ENCODE results near the gene RCSD1.

The RCSD1 gene

DNA sequence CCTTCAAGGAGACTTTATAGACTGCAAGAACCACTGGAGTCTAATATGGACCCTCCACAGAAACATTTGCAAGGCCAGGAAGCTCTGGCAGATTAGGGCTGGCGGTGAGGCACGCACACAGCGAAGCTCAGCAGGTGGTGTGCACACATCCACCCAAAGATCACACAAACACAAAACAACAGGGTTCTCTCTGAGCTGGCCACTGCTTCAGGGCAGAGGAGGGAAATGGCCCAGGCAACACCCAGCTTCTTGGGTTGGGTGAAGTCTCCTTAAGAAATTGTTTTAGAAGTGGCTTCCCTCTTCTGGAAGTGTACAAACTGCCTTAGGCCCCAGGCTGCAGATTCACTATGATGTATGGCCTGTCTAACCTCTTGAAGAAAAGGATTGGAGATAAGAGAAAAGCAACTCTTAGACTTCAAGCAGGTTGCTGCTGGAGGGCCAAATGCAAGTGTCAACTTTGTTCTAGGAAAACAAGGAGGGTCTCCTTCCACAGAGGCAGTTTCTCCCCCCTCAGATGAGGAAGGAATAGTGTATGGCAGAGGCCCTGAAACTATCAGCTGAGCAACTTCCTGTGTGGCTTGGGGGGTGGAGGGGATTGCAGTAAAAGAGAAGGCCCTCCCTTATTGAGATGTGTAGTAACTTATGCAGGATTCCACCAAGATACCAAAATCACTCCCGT lies 2.0 kb downstream of the RCSD1 start:
- TF ChIP-seq, protein P1, sequence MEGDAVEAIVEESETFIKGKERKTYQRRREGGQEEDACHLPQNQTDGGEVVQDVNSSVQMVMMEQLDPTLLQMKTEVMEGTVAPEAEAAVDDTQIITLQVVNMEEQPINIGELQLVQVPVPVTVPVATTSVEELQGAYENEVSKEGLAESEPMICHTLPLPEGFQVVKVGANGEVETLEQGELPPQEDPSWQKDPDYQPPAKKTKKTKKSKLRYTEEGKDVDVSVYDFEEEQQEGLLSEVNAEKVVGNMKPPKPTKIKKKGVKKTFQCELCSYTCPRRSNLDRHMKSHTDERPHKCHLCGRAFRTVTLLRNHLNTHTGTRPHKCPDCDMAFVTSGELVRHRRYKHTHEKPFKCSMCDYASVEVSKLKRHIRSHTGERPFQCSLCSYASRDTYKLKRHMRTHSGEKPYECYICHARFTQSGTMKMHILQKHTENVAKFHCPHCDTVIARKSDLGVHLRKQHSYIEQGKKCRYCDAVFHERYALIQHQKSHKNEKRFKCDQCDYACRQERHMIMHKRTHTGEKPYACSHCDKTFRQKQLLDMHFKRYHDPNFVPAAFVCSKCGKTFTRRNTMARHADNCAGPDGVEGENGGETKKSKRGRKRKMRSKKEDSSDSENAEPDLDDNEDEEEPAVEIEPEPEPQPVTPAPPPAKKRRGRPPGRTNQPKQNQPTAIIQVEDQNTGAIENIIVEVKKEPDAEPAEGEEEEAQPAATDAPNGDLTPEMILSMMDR (conservative IDR thresholded peaks at IDR 0.05; ENCODE audit: low read depth, low read length) = no peak
- no peak for DNase-seq (ENCODE audit: low read depth)
- no peak overlapping the region for H3K4me3 ChIP-seq (ENCODE audit: low read length)

DNA sequence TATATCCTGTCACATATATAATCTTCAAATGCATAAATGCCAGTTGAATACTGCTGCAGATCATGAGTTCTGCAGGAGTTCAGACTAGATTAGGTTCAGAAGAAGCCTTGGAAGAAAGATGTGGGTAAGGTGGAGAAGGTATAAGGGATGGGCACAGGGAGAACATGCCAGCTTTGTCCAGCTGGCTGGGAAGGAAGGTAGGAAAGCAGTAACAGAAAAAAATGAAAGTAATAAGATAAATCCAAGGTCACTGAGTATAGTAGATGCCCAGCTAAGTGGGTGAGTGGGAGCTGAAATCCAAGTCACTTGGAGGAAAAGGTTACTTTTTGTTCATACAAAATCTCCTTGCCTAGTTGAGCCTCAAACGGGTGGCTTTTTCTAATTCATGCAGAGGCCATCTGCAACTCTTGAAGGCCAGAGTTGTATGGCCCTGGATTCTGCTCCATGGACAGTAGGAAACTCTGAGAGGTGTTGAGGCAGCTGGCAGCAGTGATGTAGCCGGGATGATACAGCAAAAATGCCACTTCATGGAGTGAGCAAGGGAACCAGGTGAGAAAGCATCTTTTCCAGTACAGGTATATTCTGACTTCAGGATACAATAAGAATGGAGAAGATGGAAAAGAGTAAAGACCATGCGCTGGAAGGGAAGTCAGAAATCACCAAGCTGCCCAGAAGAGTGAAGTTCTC lies 3.4 kb downstream of the RCSD1 start:
- no peak for DNase-seq (ENCODE audit: low read depth)
- H3K4me3 ChIP-seq (ENCODE audit: low read length) = no peak overlapping the region
- TF ChIP-seq, protein P1 (conservative IDR thresholded peaks at IDR 0.05; ENCODE audit: low read depth, low read length) = no peak

DNA sequence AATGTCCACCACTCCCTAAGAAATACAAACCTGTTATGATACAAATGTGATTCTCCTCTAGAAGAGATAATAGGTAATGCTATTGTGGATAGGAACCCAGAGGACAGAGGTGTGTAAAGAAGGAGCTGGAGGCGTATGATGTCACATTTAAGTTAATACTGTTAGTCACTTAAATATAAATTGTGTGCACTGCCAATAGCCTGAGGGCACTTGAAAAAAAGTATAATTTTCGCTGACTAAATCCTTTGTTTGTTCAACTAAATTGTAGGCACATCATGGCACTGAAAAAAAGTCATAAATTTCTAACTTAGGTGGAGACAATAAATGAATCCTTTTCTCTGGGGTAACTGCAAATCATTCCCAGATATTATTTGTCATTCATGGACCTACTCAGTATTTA lies 4.4 kb downstream of the RCSD1 start:
- no peak overlapping the region for H3K4me3 ChIP-seq (ENCODE audit: low read length)
- no peak for DNase-seq (ENCODE audit: low read depth)
- TF ChIP-seq, protein P1 (conservative IDR thresholded peaks at IDR 0.05; ENCODE audit: low read depth, low read length) = no peak

DNA sequence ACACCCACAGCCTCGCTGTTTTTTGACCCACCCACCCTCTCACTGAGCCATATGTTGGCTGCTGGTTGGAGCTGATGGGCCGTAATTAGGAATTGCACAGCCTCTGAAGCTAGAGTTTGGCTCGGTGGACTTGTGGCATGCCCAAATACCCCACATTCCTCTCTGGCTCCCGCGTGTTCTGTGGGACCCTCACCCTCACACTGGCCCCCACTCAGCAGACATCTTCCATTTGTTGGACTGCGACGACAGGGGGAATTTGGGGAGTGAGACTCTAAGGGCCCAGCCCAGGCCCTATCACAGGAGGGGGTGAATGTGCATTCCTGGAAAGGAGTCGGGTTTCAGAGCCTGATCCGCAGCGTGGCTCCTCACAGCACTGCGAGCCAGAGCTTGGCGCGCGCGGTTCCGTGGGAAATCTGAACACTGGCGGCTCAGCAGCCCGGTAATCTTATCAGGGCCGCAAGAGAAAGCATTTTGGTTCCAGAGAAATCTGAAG lies 5.2 kb downstream of the RCSD1 start:
- H3K4me3 ChIP-seq (ENCODE audit: low read length) = no peak overlapping the region
- DNase-seq (ENCODE audit: low read depth) = peak; percentile 7
- TF ChIP-seq, protein P1 (conservative IDR thresholded peaks at IDR 0.05; ENCODE audit: low read depth, low read length) = no peak

DNA sequence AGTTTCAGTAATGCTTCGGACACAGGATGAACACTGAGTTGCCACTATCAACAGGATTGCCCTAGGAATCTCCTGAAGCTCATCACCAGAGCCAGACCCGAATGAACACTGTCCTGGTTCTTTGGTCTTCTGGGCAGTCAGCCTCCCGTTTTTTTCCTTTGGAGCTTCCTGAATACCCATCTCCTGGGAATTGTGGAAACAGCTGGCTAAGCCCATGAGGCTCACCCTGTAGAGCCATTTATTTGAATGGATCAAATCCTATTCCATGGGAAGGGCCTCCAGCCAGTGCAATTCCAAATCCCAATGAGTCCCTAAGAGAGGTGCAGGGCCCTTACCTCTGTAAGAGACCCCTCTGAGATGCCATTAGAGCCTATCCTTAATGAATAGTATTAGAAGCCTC lies 5.9 kb downstream of the RCSD1 start:
- TF ChIP-seq, protein P1 (conservative IDR thresholded peaks at IDR 0.05; ENCODE audit: low read depth, low read length) = no peak
- no peak for DNase-seq (ENCODE audit: low read depth)
- no peak overlapping the region for H3K4me3 ChIP-seq (ENCODE audit: low read length)

DNA sequence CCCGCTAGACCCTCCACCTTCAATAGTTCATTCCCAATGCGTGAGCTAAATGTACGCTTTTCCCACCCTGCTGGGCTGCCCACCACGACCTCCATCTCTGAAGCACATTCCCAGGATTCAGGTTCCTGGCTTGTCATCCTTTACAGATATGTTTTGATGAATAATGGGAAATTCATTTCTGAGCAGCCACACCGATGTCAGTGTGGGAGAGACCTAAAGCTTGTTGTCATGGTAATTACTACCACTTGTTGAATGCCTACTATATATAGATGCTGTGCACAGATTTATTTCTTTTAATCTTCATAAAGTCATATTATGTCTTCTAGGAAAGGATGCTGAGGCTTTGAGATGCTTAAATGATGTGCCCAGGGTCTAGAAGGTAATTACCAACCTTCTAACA lies 8.0 kb downstream of the RCSD1 start:
- DNase-seq (ENCODE audit: low read depth) = no peak
- no peak overlapping the region for H3K4me3 ChIP-seq (ENCODE audit: low read length)
- TF ChIP-seq, protein P1 (conservative IDR thresholded peaks at IDR 0.05; ENCODE audit: low read depth, low read length) = no peak

DNA sequence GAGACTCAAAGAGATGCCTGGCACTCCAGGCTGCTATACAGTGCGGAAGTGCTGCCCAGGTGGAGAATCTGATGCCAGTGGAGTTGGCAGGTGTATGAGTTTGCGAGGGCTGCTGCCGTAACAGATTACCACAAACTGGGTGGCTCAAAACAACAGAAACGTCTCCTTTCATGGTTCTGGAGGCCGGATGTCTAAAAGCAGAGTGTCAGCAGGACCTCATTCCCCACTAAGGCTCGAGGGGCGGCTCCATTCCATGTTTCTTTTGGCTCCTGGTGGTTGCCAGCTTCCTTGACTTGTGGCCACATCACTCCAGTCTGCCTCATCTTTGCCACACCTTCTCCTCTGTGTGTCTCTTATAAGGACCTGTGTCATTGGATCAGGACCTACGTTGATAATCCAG lies 10.0 kb downstream of the RCSD1 start:
- no peak overlapping the region for H3K4me3 ChIP-seq (ENCODE audit: low read length)
- TF ChIP-seq, protein P1 (conservative IDR thresholded peaks at IDR 0.05; ENCODE audit: low read depth, low read length) = no peak
- no peak for DNase-seq (ENCODE audit: low read depth)
